Left cardiac atrium (tissue), 4 donors: ENCODE data around the gene SIPA1. TPM values are rescaled to one million over a fixed set of nuclear protein-coding genes. Genes with fewer than 3 reads are reported as not detected.
A peak's percentile ranks its signal among the peaks of the same experiment; 100 is the strongest.
"Not testable (repeated sequence)": the region's sequence is repeated elsewhere in the genome, so short reads cannot be mapped to it uniquely, and the experiment has no call there.

ENCODE experiments used
- ATAC-seq, 2 donors: fragments of 200-7000 bp; cut with Tn5 transposase; one replicate each; pipeline ENCODE4 v1.9.1; 2020; ENCODE audit warnings: mild to moderate bottlenecking in 2 of 2, moderate library complexity in 2 of 2
- DNase-seq: peaks from one replicate; pipeline ENCODE4 v3.0.0-alpha.2; 2020
- intact Hi-C, 2 donors: fragments of 100-400 bp; cut with DNase I; formaldehyde crosslinking; loops; one replicate each; pipeline versions ENCODE4 v1.14.1 to v1.15.1; 2022 to 2023
- total RNA-seq, 2 donors: library from RNA; stranded (reverse); fragmentation: NEBNext Ultra II Directional; extraction: Animal tissue kit (Norgen Biotek cat#: 25700); gene quantifications; one replicate each; pipeline ENCODE4 v1.2.1, GENCODE V29; 2021
- donor health status: DM: no; HTN: yes; CAD: no.
- donor health status: DM: no; HTN: yes; CAD: no; lungs with severe emphysema.
- donor health status: DM: yes; HTN: yes; CAD: no.
- donor health status: Dilated cardiomyopathy.

Gene SIPA1
- total RNA-seq, 2 donors from 2014 or later: 31.7 to 33.0 TPM

DNA sequence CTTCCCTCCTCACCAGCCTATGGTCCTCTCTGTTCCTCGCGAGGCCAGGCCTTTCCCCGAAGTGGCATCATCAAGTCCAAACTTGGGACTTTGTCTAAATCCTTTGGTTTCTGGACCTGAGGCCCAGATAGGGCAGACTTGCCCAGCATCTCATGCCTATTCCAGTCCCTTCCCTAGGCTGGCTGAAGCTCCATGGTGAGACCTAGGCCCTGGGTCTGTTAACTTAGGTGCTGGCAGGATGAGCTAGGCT lies 13.4 kb downstream of the SIPA1 start:
- intact Hi-C loops: no loop called here

DNA sequence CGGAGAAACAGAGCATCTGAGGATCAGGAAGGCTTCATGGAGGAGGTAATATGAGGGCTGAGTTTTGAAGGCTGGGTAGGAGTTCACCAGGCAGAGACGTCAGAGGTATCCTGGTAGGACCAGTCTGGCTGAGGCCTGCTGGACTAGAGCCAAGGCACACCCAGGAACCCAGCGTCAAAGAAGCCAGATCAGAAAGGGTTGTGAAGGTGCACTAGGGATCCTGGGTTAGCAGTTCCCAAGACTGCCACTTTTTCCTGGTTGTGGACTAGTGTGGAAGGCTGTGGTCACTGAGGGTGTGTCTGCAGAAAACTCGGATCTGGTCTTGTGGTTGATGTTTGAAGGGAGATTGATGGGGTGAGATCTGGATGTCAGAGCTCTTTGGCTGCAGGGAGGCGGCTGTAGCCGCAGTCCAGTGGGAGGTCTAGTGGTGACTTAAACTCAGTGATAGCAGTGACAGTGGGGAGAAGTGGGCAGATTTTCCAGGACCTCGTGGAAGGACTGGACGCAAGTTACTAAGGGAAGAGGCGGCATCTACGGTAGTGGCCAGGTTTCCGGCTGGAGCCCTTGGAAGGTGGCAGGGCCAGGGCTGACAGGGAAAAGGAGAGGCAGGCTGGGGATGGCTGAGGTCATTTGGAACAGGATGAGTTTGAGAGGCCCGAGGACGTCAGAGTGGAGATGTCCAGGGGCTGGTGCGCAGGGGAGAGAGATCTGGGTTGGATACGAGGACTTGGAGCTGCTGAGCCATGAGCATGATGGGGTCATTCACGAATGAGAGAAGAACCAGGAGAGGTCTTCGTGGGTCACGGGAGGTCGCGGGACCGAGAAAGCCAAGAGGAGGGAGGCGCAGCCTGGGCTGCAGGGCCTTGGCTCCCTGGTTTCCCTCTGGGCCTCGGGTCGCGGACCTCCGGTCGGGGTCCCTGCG lies 13.9 kb downstream of the SIPA1 start:
- intact Hi-C loops: no loop called here
- ATAC-seq: peak; percentile 16 to 24
- no peak for DNase-seq

More for the DNA sequence above, 13.4 kb downstream of the SIPA1 start:
- ATAC-seq: no peak
- DNase-seq: no peak

DNA sequence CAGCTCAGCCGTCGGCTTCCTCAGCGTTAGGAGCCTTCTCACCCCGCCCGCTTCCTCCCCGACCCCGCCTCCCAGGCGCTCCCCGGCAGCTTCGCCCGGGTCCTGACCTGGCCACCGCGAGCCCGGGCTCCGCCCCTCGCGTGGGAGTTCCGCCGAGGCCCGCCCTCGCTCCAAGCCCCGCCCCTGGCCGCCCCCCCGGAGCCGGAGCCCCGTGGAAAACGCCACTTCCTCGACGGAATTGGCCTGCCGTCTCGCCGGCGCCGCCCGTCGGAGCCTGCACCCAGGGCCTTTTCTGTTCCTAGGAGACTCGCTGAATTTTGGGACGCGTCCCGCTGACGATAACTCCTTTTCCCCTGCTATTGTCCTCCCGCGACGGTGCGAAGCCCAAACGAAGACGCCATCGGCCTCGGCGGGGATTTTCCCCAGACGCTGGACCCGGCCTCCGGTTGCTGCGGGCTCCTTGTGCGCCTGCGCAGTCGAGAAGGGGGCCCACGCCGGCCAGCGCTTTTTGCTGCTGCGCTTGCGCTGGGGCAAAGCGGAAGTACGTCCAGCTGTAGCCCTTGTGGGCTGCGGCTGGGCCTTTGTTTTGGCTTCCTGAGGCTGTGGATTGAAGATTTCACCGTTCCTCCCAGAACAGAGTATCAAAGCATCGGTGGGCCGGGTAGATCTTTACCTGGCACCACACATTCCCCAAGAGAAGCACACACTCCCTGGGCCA lies 14.8 kb downstream of the SIPA1 start:
- ATAC-seq: peak; percentile 92 to 95
- intact Hi-C loops: no loop called here
- DNase-seq: peak; percentile 95

DNA sequence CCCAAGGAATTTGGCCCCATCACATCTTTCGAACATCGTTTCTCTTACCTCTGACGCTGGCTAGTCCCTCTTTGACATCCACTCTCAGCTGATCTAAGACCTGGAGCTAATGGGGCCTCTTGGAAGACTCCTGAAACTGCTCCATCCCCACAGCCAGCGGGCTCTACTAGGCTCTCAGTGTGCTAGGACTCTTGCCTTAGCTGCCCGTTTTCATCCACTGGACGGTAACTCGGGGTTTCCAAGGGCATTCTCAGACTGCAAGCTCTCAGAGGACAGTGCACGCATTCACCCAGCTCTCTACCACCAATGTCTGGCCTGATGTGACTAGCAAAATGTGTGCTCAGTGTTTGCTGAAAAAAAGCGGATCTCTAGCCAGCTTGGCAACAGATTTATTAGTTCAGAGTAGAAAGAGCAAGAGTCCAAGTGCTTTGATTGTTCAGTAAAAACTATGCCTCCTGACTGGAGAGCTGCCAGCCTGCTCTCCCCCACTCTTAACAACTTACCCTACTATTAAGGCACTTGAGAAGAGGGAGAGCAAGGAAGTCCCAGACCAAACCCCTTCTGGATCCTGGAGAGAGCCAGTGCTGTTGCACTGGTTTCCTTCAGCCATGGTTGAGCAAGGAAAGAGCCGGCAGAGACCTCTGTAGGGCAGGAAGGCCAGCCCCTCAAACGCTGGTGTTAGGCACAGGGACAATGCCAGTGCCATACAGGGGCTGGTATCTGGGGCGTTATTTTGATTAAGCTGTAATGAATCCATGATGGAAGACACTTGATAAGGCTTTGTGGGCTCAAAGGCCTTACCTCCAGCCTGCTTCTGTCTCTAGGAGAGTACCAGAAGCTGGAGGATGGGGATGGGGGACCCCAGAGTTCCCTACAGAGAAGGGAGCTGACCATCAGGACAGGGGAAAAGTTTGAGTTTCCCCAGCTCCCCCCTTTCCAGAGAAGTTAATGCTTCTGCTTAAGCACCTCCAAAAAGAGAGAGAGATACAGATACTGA lies 15.6 kb downstream of the SIPA1 start:
- intact Hi-C loops: no loop called here
- ATAC-seq: no peak
- no peak for DNase-seq

DNA sequence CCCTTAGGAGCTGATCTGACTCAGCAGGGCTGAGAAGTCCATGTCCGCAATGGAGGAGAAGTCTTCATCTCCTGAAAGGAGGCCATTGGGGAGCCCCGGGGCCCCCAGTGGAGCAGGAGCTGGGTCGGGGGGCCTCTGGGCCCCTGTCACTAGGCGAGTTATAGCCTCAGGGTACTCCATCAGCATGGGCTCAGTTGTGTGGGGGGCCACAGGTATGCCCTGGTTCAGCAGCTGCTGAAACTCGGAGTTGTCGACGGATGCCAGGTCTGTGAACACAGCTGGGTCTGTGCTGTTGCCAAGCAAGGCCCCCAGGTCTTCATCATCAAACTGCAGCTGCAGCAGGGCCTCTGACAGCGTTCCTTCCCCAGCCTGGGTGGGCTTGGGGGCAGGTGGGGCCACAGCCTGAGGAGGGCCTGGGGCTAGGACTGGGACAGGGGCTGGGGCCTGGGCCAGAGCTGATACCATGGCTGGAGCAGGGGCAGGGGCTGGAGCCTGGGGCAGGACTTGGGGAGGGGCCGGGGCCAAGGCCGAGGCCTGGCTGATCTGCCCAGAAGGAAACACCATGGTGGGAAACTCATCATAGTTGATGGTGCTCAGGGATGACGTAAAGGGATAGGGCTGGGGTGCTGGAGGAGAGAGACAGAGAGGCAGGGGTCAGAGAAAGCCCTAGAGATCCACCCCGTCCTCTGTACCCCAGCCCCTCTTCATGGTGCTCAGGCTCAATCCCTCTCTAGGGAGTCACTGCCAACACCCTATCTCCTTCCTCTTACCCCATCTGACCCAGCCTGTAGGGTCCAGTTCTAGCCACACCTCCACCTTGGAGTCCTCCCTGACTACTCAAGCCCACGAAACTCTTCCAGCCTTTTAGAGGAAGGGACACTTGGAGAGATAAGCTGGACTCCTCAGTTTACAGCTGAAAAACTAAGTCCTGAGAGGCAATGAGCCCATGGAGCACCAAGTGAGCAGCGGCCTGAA lies 16.8 kb downstream of the SIPA1 start:
- intact Hi-C loops: no loop called here
- DNase-seq (no peak), ATAC-seq (no peak)

DNA sequence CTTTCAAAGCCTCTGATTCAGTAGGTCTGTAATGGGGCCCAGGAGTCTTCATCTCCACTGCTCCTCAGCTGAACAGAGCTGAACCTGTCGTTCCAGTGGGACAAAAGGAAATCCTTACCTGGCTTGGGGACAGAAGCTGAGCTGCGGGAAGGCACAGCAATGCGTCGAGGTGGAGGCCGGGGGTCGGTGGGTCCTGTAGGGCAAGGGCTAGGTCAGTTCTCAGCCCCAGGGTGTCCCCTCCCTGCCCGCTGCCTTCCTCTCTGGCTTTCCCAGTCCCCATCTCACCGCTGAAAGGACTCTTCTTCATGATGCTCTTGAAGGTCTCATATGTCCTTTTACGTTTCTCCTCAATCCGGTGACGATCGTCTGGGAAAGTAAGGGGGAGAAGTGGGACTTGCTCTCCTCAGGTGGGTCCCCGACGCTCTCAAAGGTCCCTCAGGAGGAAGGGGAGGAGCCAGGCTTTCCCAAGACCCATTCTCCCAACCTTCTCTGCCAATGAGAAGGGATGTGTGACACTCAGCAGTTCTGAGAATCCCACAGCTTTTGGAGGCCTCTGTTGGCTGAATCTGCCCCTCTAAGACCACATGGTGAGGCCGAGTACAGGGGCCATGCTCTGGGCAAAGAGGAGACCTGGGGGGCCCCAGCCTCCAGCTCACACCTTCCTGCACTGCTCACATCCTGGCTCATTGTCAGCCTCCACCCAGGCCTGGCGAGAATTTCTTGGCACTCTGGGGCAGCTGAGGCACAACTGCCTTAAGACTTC lies 17.9 kb downstream of the SIPA1 start:
- no peak for DNase-seq
- intact Hi-C loops: no loop called here
- no peak for ATAC-seq

DNA sequence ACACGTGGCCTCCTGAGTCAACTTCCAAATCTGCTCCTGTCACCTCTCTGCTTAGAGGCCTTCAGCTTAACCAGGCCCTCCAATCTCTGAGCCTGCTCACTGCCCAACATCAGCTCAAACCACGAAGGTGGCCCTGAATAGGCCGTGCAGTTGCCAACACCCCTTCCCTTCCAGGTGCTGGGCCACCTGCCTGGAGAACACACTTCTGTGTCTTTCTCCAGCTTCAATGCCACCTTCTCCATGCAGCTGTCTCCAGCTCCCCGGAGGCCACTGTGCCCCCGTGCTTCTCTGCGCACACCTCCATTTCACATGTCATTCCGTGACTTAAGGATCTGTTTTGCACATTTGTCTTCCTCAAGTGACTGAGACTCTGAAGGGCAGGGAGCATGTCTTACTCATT lies 19.5 kb downstream of the SIPA1 start:
- ATAC-seq: no peak
- intact Hi-C loops: no loop called here
- no peak for DNase-seq

DNA sequence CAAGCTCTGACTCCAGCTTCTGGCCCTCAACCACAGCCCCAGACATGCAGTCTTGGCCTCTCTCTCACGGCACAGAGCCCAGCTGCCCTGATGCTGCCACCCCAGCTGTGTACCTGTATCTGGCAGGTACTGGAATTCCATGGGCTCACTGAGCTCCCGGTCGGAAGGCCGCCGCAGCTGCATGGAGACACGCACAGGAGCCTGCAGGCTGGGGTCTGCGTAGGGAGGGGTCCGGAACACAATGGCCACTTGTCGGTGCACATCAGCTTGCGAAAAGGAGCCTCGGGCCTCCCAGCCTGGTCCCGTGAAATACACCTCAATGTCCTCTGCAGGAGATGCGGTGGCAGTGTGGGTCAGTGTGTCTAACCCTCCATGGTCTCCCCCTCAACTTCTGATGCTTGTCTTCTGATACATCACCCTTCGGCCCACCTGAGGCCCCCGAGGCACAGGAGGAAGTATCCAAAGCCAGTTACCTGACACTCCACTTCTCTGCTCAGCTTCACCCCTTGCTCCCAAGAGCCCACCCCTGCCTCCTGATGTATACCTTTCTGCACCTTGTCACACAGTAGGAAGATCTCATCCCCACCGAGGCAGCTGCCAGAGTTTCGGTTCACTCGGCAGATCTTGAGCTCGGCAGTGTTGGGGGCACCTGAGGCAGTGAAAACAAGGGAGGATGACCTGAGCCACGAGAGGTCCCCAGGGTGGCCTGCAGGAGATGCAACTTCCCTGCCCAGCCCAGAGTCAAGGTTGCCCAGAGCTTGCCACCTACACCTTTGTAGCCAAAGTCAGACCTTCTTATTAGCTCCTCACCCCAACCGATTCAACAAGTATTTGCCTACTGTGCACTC lies 20.5 kb downstream of the SIPA1 start:
- intact Hi-C loops: no loop called here
- DNase-seq (no peak), ATAC-seq (no peak)

DNA sequence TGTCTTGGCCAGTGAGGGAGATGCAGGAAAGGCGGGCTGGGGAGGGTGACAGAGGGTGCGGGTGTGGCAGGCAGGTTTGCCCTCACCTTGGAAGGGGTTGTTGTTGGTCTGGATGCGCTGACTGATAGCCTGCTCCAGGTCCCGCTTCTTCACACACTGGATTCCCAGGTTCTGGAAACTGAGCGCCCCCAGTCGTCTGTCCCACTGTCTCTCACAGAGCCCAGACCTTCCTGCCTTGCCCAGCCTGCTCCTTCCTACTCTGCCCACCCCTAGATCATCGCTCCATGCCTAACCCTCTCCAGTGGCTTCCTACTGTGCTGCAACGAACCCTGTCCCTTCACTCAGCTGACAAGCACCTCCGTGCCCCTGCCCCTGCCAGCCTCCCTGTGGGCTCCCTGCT lies 22.1 kb downstream of the SIPA1 start:
- intact Hi-C loops: loop anchor here in 1 of 2 donors (5.0 kb wide), 1 partner anchor 52 kb away; the partner anchor contains the start of gene KAT5
- ATAC-seq: no peak
- no peak for DNase-seq

DNA sequence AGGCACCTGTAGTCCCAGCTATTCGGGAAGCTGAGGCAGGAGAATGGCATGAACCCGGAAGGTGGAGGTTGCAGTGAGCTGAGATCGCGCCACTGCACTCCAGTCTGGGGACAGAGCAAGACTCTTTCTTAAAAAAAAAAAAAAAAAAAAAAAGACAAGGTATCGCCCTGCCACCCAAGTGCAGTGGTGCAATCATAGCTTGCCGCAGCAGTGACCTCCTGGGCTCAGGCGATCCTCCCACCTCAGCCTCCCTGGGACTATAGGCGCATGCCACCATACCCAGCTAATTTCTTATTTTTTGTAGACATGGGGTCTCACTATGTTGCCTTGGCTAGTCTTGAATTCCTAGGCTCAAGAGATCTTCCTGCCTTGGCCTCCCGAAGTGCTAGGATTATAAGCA lies 23.0 kb downstream of the SIPA1 start:
- intact Hi-C loops: loop anchor here in 1 of 2 donors (5.0 kb wide), 1 partner anchor 51 kb away; the partner anchor contains the start of gene KAT5
- not testable (repeated sequence) for DNase-seq, ATAC-seq

DNA sequence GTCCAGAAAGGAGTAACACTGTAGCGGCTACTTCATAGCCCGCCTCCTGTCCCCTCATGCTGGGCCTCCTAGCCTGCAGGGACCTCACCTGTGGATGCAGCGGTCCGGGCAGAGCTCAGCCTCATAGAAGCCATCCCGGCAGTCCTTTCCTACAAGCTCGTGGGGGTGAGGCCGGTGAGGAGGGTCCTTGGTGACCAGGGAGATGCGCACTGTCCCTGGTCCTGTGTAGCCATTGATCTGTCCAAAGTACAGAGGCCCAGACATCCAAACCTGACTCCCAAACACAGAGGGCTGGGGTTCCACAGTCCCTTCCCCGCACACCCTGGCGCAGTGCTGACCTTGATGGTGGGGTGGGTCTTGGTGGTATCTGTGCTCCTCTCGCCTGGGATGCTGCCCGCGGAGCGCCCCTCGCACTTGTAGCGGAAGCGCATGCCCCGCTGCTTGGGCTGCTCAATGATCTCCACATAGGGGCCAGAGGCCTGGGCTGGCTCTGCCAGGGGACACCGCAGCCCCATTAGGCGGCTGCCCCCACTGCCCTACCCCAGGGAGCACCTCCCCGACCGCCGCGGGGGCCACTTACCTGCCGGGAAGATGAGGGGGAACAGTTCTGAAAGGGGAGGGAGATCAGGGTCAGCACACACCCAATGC lies 23.8 kb downstream of the SIPA1 start:
- intact Hi-C loops: loop anchor here in 1 of 2 donors (5.0 kb wide), 1 partner anchor 51 kb away; the partner anchor contains the start of gene KAT5
- DNase-seq: no peak
- no peak for ATAC-seq

DNA sequence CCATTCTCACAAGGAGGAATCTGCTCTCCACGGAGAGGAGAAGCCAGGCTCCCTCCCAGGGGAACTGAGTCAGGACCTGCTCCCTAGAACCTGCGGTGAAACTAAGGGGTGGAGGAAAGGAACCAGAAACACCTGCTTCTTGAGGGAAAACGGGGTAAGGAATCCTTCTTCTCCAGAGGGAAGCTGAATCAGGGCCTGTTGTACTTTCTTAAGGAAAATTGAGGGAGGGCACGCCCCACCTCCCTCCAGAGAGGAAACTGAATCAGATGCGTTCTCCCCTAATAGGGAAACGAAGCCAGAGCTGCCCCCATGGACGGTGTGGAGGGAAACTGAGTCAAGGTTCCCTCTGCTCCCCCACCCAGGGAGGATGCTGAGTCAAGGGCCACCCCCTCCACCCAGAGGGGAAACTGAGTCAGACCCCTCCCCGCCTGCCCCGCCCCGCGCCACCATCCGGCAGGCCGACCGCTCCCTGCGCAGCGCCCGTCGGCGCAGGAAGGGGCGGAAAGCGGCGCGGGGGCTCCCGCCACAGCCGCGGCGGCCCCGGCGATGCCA lies 24.4 kb downstream of the SIPA1 start:
- ATAC-seq (peak in 1 of 2 donors; percentile 8), DNase-seq (no peak)
- intact Hi-C loops: loop anchor here in 1 of 2 donors (5.0 kb wide), 1 partner anchor 50 kb away; the partner anchor contains the start of gene KAT5

DNA sequence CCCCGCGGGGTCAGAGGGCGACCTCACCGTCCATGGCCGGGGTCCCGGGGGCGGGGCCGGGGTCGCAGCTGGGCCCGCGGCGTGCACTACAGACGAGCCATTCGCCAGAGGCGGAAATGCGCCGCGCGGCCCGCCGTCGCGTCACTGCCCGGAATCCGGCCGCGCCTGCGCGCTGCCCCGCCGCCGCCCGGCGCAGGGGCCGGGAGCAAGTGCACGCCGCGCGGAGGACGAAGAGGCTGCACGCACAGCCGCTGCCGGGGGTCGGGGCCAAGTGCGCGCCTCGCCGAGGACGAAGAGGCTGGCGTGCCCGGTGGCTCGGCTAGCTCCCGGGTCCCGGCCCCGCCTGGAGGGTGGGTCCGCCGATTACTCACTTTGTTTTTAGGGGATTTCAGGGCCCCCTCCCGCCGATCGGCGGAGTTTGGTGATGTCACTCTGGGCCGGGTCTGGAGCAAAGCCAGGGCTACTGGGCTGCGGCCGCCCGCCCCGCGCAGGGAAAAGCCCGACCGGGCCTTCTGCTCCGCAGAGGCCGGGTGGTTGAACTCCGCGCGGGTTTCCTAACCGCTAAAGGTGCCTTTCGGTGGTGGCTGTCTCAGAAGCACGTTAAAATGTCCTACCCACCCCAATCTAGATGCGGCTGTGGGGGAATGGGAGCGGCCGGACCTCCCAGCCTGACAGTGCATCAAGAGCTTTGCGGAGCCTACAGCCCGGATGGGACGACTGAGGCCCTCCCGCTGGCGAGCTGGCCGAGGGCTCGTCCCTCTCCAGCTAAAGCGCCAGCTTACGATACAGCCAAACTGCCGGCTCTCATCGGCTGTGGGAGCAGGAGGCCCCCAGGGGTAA lies 25.1 kb downstream of the SIPA1 start, which contains the start of gene RELA:
RELA (minus strand) TSS at position 118 of the 840 bp plus-strand sequence; CDS start at position 34, 84 bp downstream.
- ATAC-seq: peak; percentile 89 to 91
- intact Hi-C loops: loop anchor here in 1 of 2 donors (5.0 kb wide), 1 partner anchor 49 kb away; the partner anchor contains the start of gene KAT5
- DNase-seq: peak; percentile 95

DNA sequence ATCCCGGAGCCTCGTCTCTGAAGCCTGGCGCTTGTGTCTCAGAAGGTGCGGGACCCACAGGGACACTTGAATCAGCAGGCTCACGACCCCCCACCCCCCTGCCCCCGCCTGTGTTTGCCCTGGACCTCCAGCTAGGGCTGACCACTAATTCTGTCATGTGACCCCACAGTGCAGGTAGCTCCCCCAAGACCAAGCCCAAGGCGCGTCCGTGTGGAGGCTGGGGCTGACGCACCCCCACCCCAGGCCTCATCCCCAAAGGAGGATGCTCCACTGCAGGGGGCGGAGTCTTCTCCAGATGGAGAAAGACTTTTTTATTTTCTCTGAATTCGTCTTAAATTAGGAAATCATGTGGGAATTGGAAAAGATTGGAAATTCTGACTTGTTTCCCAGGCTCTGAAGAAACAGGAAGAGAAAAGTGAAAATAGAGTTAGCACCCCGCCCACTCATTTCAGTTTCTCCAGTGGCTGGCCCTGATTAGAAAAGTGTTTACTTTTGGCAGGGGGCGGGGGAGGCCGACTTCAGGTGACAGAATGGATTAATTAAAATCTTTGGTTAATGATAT lies 25.8 kb downstream of the SIPA1 start:
- intact Hi-C loops: loop anchor here in 1 of 2 donors (5.0 kb wide), 1 partner anchor 49 kb away; the partner anchor contains the start of gene KAT5

More for the DNA sequence above, 25.8 kb downstream of the SIPA1 start:
- ATAC-seq (peak; percentile 67 to 69), DNase-seq (peak; percentile 80)
